ENCODE measurements around the gene INPP5D. TPM values are rescaled to one million over a fixed set of nuclear protein-coding genes. Genes with fewer than 3 reads are reported as not detected.

Gene INPP5D
- total and polyA plus RNA-seq, 8 donors = 3.7 to 564 (median 8.5) TPM

- Histone ChIP-seq H3K27me3 (peaks cover 0 to 9% (median 0%) of the 10 kb centered on the region in 3 donors), H3K4me1 (no peaks in the 10 kb centered on the region), H3K36me3 (no peaks in the 10 kb centered on the region), H3K27ac (no peak overlapping the region), H3K9me3 (no peaks in the 10 kb centered on the region), H3K4me3 (no peak overlapping the region)
- TF ChIP-seq POLR2A (IDR thresholded peaks at IDR 0.05) (no peak), CTCF (IDR thresholded peaks at IDR 0.05) (no peak), POLR2AphosphoS5 (IDR thresholded peaks at IDR 0.05) (no peak), EP300 (IDR thresholded peaks at IDR 0.05) (no peak)
- WGBS, 5 donors = 85 to 89% (median 88%) methylated on average over 9 of the region's 9 CpGs
- intact Hi-C loops (cut with DNase I; ENCODE audit: low total_unique reads) = no loop called here
- DNase-seq = no peak
Measured at GRCh38 chr2:233044974-233045605, 15.1 kb upstream of the INPP5D start.

- WGBS, 5 donors = 92 to 98% (median 95%) methylated on average over 3 of the region's 3 CpGs
- peaks cover 0 to 7% (median 0%) of the 10 kb centered on the region in 4 donors for H3K4me1 ChIP-seq
- TF ChIP-seq EP300 (IDR thresholded peaks at IDR 0.05) = no peak
- TF ChIP-seq POLR2AphosphoS5 (IDR thresholded peaks at IDR 0.05) = no peak
- no peak for TF ChIP-seq POLR2A (IDR thresholded peaks at IDR 0.05)
- TF ChIP-seq CTCF (IDR thresholded peaks at IDR 0.05) = no peak
- peaks cover 0 to 13% (median 0%) of the 10 kb centered on the region in 3 donors for H3K27me3 ChIP-seq
- no peak for DNase-seq
- no peak overlapping the region for H3K4me3 ChIP-seq
- no peaks in the 10 kb centered on the region for H3K9me3 ChIP-seq
- H3K27ac ChIP-seq = no peak overlapping the region
- intact Hi-C loops (cut with DNase I; ENCODE audit: low total_unique reads) = no loop called here
- no peaks in the 10 kb centered on the region for H3K36me3 ChIP-seq
Measured at GRCh38 chr2:233047206-233047605, 12.9 kb upstream of the INPP5D start.

DNA sequence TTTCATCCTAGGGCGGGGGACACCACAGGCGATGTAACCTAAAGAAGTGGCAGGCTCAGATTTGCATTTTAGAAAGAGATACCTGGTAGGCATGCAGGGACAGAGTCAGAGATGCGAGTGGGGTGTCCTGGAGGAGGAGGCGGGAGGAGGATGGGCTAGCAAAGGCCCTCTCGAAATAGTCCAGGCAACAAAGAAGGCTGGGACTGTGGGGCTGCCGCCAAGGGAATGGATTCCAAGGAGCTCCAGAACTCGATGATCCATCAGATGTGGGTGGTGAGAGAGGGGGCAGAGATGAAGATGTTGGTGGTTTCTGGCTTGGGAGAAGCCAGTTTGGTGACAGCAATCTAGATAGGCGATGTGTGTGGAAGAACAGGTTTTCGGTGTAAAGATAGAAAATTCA, 12.5 kb upstream of the INPP5D start:
- no peak for DNase-seq
- H3K4me3 ChIP-seq = no peak overlapping the region
- H3K27ac ChIP-seq = no peak overlapping the region
- no peaks in the 10 kb centered on the region for H3K36me3 ChIP-seq
- intact Hi-C loops (cut with DNase I; ENCODE audit: low total_unique reads) = no loop called here
- no peaks in the 10 kb centered on the region for H3K9me3 ChIP-seq
- WGBS, 5 donors = 80 to 94% (median 83%) methylated on average over 9 of the region's 9 CpGs
- peaks cover 0 to 7% (median 0%) of the 10 kb centered on the region in 4 donors for H3K4me1 ChIP-seq
- no peak for TF ChIP-seq POLR2A (IDR thresholded peaks at IDR 0.05)
- no peak for TF ChIP-seq CTCF (IDR thresholded peaks at IDR 0.05)
- TF ChIP-seq POLR2AphosphoS5 (IDR thresholded peaks at IDR 0.05) = no peak
- TF ChIP-seq EP300 (IDR thresholded peaks at IDR 0.05) = no peak
- peaks cover 0 to 13% (median 0%) of the 10 kb centered on the region in 3 donors for H3K27me3 ChIP-seq

GRCh38 chr2:233048569-233049193, 11.5 kb upstream of the INPP5D start:
- Histone ChIP-seq H3K4me3 (no peak overlapping the region), H3K9me3 (no peaks in the 10 kb centered on the region), H3K4me1 (peaks cover 0 to 7% (median under 1%) of the 10 kb centered on the region in 4 donors), H3K27ac (no peak overlapping the region), H3K27me3 (peaks cover 0 to 18% (median 0%) of the 10 kb centered on the region in 3 donors), H3K36me3 (no peaks in the 10 kb centered on the region)
- DNase-seq = no peak
- no peak for TF ChIP-seq POLR2AphosphoS5 (IDR thresholded peaks at IDR 0.05)
- no peak for TF ChIP-seq POLR2A (IDR thresholded peaks at IDR 0.05)
- no peak for TF ChIP-seq EP300 (IDR thresholded peaks at IDR 0.05)
- TF ChIP-seq CTCF (IDR thresholded peaks at IDR 0.05) = no peak
- 79 to 89% (median 83%) methylated on average over 10 of the region's 10 CpGs for WGBS, 5 donors
- intact Hi-C loops (cut with DNase I; ENCODE audit: low total_unique reads) = no loop called here

Data from stomach (tissue), 9 donors.